GM21360 (cell line): ENCODE results near the gene ZNF511.
"Not testable (repeated sequence)": the region's sequence is repeated elsewhere in the genome, so short reads cannot be mapped to it uniquely, and the experiment has no call there.

Experiments used
- ATAC-seq: cut with Tn5 transposase; IDR thresholded peaks from one replicate; pipeline ENCODE4 v1.9.1; 2021; ENCODE audit warnings: mild to moderate bottlenecking, moderate library complexity; ENCODE audit not compliant: unreplicated experiment

The ZNF511 gene, protein sequence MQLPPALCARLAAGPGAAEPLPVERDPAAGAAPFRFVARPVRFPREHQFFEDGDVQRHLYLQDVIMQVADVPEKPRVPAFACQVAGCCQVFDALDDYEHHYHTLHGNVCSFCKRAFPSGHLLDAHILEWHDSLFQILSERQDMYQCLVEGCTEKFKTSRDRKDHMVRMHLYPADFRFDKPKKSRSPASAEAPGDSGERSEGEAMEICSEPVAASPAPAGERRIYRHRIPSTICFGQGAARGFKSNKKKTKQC

DNA sequence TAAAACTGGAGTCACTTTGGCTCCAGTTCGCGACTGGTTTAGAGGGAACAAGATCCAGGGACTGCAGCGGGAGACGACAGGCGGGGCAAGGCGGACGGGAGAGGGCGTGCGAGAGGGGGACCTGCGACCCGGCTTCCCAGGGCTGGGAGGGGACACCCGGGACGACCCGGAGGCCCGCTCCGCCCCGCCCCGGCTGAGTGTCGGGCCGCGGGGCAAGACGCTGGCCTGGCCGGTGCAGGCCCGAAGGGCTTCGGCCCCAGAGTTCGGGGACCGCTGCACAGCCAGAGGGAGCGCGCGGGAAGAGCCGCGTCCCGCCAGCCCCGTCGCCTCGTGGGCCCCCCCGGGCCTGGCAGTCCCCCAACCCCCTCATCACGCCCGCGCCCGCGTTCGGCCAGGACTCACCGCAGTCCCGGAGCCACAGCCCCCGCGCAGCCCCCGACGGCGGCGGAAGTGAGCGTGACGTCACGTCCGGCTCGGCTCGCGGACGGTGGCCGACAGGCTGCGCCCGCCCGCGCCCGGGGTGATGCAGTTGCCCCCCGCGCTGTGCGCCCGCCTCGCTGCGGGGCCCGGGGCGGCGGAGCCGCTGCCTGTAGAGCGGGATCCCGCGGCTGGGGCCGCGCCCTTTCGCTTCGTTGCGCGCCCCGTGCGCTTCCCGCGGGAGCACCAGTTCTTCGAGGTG, at the start of gene ZNF511, which contains the start of gene TUBGCP2:
Gene ZNF511, plus strand, starts transcription at position 494 of the 679 bp plus-strand sequence. Its CDS starts 30 bp downstream, at position 524.
Gene TUBGCP2, minus strand, starts transcription at position 452 of the 679 bp plus-strand sequence. CDS start 5,931 bp downstream, outside the sequence.
- ATAC-seq, result peak; percentile 60

DNA sequence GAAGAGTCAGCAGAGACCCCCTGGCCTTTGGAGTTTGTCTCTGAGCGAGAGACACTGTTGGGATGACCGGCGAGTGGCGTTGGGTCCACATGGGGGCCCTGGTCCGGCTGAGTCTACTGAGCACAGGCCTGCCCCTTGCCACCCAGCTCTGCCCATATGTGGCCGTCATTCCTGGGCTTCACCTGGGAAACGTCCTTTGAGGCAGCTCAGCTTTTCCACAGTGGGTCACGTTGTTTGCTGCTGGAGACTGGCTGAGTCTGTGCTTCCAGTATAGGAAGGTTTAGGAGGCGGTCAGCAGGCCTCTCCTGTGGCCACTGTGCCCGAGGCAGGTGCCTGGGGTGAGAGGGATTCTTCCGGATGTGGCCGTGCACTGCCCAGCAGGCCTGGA, 49.1 kb upstream of the ZNF511 start:
- ATAC-seq, result no peak

DNA sequence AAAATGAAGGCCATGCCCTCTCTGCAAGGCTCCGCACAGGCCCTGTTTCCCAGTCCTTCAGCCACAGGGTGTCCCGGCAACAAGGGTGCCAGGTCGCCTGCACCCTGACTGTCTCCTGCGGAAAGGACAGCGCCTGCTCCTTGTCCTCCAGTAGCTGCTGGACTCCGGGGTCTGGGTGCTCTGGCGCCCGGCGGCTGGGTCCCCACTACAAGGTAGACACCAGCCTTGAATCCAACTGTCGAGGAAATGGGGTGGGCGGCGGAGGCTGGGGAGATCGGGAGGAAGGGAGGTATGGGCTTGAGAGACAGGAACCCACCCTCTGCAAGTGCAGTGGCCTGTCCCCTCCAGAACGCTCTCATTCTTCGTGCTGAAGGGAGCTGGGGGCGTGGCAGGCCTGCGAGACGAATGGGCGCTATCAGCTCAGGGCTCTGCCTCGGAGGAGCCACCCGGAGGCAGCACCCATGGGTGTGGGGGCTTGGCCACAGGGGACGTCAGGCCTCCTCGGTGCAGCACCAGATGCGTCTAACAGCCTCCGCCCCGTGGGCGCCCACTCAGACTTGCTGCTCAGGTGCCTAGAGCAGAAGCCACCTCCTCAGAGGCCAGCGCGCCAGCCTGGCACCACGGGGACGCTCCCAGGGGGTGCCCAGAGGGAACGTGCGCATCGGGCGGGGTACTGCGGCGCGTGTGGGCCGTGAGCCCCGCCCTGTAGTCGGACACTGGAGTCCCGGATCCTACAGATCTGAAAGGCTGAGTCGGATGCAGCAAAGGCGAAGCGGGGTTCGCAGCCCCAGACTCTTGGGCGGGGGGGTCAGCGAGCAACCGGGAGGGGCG, 47.6 kb upstream of the ZNF511 start:
- ATAC-seq, result peak; percentile 49

DNA sequence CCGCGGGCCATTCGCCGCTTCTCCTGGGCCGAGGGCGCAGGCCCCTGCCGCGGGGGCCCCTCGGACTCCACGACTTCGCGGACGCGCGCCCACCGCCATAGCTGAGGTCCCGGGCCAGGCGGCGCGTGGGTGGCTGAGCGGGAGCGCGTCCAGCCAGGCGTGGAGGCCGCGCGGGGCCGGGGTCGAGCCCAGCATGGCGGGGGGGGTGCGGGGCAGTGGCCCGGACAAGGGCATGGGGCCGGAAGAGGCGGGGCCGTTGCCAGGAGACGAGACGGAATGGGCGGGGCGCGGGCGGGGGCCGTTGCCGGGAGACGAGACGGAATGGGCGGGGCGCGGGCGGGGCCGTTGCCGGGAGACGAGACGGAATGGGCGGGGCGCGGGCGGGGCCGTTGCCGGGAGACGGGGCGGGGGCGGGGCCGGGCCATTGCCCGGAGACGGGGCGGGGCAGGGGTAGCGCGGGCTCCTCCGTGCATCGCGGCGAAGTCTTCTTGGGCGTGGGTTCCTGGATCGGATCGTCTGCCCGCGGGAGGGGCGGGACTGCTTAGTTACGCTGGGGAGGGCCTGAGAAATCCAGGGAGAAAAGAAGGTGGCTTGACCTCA, 46.9 kb upstream of the ZNF511 start:
- ATAC-seq, result peak; percentile 38

DNA sequence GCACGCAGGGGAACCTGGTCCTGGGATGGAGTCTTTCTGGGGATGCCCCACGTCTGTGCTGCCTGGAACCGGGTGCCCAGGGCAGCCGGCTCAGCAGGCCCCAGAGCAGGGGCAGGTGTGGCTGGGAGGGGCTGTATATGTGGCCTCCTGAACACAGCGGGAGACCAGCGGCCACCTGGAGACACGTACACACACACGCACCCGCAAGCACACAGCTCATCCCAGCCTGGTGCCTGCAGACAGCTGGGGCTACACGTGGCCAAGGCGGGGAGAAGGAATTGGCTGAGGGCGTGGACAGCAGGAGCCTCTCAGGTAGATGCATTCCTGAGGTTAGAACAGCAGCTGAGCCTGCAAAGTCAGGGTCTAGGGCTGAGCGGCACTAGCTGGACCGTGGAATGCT, 46.0 kb upstream of the ZNF511 start:
- ATAC-seq, result no peak

DNA sequence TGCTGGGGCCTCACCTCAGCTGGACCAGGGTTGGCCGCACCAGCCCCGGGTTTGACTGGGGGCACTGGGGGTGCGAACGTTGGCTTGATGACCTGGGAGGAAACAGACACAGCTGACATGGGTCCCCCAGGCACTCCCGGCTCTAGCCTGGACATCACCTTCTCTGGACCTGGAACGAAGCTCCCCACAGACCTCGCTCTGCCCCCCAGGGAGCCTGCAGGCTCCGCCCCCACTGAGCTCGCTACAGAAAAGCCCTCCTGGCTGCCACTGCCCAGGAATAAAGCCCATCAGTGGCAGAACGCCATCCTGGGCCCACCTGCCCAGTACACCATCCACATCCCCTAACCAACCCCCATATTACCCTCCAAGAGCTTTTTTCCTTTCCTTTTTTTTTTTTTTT, 45.0 kb upstream of the ZNF511 start:
- ATAC-seq, result no peak

DNA sequence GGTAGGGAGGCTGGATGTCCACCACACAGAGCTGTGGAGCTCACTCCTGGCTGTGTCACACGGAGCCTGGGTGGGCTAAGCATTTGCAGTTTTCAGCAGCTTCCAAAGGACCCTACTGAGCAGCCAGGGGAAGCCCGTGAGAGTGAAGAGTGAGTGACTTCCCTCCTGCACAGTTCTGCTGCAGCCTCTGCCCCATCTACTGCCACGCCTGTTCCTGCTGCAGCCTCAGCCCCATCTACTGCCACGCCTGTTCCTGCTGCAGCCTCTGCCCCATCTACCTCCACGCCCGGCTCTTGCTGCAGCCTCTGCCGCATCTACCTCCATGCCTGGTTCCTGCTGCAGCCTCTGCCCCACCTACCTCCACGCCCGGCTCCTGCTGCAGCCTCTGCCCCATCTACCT, 44.3 kb upstream of the ZNF511 start:
- no peak for ATAC-seq

DNA sequence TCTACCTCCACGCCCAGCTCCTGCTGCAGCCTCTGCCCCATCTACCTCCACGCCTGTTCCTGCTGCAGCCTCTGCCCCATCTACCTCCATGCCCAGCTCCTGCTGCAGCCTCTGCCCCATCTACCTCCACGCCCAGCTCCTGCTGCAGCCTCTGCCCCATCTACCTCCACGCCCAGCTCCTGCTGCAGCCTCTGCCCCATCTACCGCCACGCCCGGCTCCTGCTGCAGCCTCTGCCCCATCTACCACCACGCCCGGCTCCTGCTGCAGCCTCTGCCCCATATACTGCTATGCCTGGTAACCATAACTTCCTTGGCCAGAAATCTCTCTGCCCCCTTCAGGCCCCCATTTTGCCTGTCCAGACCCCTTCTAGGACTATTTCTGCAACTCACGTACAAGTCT, 43.7 kb upstream of the ZNF511 start:
- not testable (repeated sequence) for ATAC-seq

DNA sequence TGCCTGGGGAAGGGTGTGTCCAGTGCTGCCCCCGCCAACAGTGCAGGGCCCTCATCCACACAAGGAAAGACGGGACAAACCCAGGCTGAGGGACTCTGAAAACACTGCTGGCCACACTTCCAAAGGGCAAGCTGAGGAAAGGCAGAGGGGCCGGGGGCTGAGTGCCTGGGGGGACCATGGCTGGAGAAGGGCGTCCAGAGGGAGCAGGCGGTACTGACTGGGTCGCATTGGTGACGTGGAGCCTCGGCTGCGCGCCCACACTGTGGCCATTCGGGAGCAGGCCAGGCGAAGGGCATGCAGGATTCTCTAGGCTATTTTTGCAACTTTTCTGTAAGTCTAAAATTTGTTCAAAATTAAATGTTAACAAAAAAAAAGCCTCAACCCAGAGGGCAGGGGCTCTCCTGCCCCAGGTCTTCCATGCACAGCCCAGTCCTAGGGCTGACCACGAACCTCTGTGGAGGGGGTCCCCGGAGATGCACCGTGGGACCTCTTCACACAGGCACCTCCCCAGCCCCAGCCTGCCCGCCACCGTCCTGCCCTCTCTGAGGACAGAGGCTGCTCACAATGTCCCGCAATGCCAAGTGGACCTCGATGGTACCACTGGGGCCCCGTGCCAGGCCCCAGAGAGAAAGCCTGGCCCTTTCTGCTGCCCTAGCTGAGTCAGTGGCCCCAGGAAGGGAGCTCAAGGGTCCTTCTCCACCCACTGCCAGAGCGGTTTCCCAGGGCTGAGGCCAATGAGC, 42.5 kb upstream of the ZNF511 start:
- ATAC-seq, result no peak

DNA sequence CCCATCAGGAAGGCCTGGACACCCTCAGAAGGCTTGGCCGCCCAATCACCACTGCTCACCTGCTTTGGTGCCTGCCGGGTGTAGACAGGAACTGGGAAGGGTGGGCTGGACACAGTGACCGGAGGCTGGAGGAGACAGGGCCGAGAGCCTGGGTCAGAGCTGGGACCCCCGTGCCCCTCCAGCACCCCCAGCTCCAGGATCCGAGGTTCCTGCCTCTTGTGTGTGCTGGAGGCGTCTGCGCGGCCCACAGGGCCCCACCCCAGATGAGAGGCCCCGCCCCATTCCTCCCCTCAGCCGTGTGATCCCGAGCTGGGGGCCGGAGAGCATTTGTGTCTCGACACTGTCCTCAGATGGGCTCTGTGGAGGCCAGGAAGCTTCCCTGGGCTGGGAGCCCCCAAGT, 41.4 kb upstream of the ZNF511 start:
- no peak for ATAC-seq

DNA sequence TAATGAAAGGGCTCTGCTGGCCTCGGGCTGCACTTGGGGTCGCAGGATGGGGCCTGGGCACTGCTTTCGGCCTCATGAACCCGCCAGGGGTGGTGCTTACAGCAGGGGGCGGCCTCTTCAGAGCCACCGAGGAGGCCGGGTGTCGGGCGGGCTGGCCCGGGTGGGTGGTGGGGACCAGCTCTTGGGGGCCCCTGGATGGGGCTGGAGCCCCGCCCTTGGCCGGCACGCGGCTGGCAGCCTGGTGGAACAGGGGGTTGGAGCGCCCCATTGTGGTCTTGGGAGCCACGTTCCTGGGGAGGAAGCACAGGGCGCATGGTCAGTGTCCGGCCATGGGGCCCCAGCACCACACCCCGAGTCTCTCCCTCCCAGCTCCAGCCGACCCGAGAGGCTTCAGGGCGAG, 40.9 kb upstream of the ZNF511 start:
- no peak for ATAC-seq

DNA sequence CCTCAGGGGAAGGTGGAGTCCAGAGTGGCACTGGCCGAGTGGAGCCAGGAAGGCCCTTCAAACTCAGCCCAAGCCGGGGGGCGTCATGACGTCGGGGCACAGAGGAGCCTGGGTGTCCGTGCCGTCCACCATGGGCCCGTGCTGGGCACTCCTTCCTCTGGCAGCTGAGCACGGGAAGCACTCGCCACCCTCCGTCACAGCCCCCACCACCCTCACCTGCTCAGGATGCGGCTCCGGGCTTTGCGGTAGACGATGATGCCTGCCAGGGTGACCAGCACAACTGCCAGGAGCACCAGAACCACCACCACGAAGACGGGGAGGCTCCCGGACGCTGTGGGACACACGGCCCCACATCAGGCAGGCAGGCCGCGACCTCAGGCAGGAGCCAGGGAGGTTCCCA, 40.2 kb upstream of the ZNF511 start:
- no peak for ATAC-seq

DNA sequence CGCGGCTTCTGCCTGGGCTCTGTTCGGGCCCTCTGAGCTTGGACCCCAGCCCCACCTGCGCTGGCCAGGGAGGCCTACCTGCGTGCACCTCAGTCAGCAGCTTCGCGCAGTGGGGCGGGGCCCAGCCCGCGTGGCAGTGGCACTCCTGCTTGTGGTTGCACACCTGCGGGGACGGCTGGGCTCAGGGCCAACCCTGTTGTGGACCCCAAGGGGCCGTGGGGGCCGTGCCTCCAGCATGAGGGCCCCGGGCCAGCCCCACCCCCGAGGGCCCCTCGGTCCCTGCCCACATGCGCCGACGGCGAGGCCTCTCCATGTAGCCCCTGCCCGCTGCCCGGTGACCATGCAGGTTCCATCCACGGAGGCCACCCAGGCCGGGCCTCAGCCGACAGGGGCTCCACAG, 39.3 kb upstream of the ZNF511 start:
- ATAC-seq, result no peak

DNA sequence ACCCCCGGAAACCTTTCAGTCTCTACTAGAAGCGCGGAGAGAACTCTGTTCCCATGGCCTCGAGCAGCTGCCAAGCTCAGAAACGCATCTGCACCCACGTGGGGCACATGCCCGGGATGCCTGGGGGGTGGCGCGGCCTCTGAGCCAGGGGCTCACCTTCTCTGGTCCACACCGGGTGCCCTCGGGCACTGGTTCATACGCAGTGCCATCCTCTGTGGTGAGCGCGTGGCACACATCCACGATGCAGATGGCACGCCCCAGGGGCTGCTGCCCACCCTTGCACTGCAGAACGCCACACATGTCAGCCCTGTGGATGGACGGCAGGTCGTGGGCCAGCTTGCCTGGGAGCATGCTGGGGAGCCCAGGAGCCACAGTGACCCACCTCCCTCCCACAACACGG, 38.5 kb upstream of the ZNF511 start:
- ATAC-seq, result no peak

DNA sequence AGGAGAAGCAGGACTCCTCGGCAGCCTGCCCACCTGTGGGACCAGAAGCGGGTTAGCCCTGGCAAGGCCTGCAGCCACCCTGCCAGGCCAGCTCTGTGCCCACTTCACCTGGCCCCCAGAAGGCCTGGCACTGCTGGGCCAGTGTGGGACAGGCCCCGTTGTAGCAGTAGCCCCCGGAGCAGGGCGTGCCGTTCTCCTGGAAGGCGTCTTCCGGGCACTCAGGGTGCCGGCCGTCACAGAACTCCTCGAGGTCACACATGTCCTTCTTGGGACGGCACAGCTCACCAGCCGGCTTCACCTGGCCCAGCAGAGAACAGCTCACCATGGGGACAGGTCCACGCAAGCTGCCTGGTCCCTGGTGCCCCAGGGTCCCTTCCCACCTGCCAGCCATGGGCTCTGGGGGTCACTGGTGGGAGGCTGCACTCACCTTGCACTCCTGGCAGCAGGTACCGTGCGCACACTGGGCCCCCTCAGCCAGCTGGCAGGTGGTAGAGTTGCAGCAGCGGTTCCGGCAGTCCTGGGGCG, 37.9 kb upstream of the ZNF511 start:
- no peak for ATAC-seq

DNA sequence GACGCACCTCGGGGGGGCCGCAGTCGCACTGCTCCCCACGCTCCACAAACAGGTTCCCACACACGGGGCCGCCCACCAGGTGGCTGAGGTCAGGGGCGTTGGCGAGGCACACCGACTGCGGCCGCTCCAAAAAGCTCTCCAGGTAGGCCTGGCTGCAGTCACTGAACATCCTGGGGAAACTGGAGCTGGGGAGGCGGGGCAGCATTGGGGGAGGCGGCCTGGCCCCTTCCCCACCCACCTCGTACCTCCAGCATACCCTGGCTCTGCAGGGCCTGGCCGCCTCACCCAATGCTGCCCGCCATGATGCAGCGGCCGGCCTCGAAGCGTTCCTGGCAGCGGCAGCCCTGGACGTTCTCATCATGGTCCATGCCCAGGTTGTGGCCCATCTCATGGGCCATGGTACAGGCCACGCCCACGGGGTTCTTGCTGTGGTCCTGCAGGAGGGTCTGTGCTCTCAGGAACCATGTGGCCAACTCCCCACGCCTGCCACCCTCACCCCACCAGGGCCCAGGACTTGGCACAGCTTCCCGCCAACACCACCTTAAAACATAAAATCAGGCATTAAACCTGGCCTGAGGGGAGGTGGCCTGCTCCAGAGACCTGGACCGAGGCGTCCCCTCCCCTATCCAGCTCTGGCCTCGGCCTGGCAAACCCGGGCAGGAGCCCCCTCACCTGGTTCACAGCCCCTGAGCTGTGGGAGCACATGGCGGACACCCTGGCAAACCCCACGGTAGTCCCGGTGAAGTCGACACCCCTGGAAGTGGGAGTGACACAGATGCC, 37.0 kb upstream of the ZNF511 start:
- ATAC-seq, result no peak

DNA sequence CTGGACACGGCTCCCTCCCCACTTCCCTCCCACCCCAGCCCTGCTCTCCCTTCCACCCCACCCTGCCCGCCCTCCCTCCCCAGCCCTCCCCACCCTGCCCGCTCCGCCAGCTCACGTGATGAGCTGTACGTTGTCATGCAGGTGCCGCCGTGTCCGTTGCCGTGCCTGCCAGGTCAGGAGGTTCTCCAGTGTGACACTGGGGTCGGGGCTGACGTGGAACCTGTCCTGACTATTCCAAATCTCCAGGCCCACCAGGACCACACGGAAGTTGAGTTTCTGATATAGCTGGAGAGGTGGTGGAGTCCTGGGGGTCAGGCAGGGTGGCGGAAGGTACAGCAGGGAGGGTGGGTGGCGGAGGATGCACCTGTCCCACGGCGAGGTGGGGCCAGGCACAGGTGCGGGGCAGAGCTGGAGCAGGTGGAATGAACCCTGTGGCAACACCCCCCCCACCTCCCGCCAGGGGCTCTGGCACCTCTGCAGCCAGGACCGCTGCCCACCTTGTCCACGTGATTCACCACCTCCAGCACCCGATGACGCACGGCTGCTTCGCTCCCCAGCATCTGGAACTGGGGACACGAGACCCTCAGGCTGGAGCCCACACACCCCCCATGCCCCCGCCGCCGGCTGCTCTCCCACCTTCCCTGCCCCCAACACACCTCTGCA, 36.3 kb upstream of the ZNF511 start:
- ATAC-seq, result no peak

DNA sequence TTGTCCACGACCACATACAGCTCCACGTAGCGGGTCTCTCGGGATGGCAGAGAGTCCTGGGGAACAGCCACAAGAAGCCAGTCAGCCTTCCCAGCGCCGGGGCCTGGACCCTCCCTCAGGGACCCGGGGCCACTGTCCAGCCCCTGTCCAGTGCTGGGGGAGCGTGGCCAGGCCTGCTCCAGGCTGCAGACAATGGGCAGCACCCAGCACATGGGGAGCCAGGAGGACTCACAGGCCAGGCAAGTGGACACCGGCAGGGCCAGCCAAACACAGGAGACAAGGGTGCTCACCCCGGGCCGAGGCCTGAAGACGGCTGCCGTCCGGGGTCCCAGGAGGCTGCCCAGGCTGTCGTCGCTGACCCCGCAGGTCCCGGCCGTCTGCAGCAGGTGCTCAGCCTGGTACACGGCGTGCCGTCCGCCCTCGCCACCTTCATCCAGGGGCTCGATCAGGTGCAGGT, 35.7 kb upstream of the ZNF511 start:
- no peak for ATAC-seq

DNA sequence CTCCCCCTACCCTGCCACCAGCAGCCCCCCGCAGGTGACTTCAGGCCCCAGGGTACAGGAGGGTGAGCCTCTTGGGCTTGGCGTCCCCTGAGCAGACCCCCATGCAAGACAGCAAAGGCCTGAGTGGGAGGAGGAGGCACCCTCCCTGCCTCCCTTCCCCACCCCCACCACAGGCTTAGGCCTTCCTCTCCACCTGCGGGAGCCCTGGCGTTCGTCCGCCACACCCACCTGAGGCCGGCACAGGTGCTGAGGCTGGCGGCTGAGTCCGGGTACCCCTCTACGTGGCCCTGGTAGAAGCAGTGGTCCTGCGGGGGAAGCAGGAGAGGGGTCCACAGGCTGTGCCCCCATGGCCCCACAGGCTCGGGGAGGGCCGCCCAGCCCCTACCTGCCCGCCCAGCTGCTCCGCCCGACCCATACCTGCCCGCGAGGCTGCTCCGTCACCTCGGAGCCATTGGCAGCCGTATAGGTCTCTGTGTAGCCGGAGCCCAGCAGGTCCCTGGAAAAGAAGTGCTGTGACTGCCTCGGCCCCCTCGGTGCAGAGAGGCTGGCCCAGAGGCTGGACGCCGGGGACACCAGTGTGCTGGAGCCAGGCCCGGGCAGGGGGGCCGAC, 35.1 kb upstream of the ZNF511 start:
- ATAC-seq, result no peak
